Neural cell (in vitro differentiated cells): Measurements from ENCODE around the gene NFAM1.

Source experiments
- EP300 ChIP-seq: fragments of 450-650 bp; conservative IDR thresholded peaks from 2 replicates; pipeline ENCODE4 v1.6.1; 2014; ENCODE audit warnings: antibody characterized with exemption, mild to moderate bottlenecking, moderate library complexity; ENCODE audit not compliant: poor library complexity, severe bottlenecking
- EZH2 ChIP-seq: fragments of 200-600, 300-800 bp; shearing (Covaris generic), sonication (generic); IDR thresholded peaks from 2 replicates; pipeline ENCODE4 v1.6.1; 2014; ENCODE audit warnings: antibody characterized with exemption, low read length, borderline replicate concordance, mild to moderate bottlenecking; ENCODE audit not compliant: insufficient read depth, poor library complexity, severe bottlenecking
- SMC3 ChIP-seq: fragments of 450-650 bp; conservative IDR thresholded peaks from 2 replicates; pipeline ENCODE4 v1.6.1; 2014; ENCODE audit warnings: antibody characterized with exemption, mild to moderate bottlenecking, moderate library complexity; ENCODE audit not compliant: poor library complexity
- TF ChIP-seq, protein P1 (sequence below): fragments of 450-650 bp; IDR thresholded peaks from 2 replicates; pipeline ENCODE4 v1.5.1; 2014; ENCODE audit warnings: antibody characterized with exemption, mild to moderate bottlenecking, moderate library complexity; ENCODE audit not compliant: poor library complexity, severe bottlenecking

DNA sequence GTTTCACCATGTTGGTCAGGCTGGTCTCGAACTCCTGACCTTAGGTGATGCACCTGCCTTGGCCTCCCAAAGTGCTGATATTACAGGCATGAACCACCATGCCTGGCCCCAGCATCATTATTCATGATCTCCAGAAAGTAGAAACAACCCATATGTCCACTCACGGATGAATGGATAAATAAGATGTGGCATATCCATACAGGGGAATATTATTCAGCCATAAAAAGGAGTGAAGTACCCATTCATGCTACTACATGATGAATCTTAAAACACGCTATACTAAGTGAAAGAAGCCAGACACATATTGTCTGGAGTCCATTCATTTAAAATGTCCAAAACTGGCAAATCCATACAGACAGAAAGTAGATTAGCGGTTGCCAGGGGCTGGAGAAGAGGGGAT lies 81.8 kb downstream of the NFAM1 start:
- TF ChIP-seq, protein P1, sequence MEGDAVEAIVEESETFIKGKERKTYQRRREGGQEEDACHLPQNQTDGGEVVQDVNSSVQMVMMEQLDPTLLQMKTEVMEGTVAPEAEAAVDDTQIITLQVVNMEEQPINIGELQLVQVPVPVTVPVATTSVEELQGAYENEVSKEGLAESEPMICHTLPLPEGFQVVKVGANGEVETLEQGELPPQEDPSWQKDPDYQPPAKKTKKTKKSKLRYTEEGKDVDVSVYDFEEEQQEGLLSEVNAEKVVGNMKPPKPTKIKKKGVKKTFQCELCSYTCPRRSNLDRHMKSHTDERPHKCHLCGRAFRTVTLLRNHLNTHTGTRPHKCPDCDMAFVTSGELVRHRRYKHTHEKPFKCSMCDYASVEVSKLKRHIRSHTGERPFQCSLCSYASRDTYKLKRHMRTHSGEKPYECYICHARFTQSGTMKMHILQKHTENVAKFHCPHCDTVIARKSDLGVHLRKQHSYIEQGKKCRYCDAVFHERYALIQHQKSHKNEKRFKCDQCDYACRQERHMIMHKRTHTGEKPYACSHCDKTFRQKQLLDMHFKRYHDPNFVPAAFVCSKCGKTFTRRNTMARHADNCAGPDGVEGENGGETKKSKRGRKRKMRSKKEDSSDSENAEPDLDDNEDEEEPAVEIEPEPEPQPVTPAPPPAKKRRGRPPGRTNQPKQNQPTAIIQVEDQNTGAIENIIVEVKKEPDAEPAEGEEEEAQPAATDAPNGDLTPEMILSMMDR, result no peak
- TF ChIP-seq EP300 (no peak), SMC3 (no peak), EZH2 (no peak)
